GM21423 (cell line): ENCODE data around the gene INPP5K.
"Not testable (repeated sequence)": the region's sequence is repeated elsewhere in the genome, so short reads cannot be mapped to it uniquely, and the experiment has no call there.

Experiments
- ATAC-seq: cut with Tn5 transposase; IDR thresholded peaks from one replicate; pipeline ENCODE4 v1.9.1; 2021; ENCODE audit warnings: mild to moderate bottlenecking, moderate library complexity; ENCODE audit not compliant: unreplicated experiment

The INPP5K gene

GRCh38 chr17:1508709-1509108 lies 7.7 kb downstream of the INPP5K start:
- not testable (repeated sequence) for ATAC-seq

- ATAC-seq: no peak
Observed at GRCh38 chr17:1506649-1507267, 9.7 kb downstream of the INPP5K start.

- ATAC-seq: no peak
Observed at GRCh38 chr17:1505586-1505985, 10.8 kb downstream of the INPP5K start.

- ATAC-seq: no peak
Observed at GRCh38 chr17:1504866-1505265, 11.5 kb downstream of the INPP5K start.

- ATAC-seq: no peak
Observed at GRCh38 chr17:1503699-1504098, 12.7 kb downstream of the INPP5K start.

GRCh38 chr17:1498869-1499268 lies 17.5 kb downstream of the INPP5K start:
- no peak for ATAC-seq

- ATAC-seq: no peak
Observed at GRCh38 chr17:1498233-1498632, 18.2 kb downstream of the INPP5K start.

GRCh38 chr17:1497831-1498230 lies 18.6 kb downstream of the INPP5K start:
- no peak for ATAC-seq

- no peak for ATAC-seq
Observed at GRCh38 chr17:1496869-1497268, 19.5 kb downstream of the INPP5K start.

- no peak for ATAC-seq
Observed at GRCh38 chr17:1495265-1495989, 21.0 kb downstream of the INPP5K start.

GRCh38 chr17:1494736-1495253 lies 21.6 kb downstream of the INPP5K start:
- no peak for ATAC-seq

- ATAC-seq: no peak
Observed at GRCh38 chr17:1494203-1494602, 22.2 kb downstream of the INPP5K start.

GRCh38 chr17:1493291-1493980 lies 23.0 kb downstream of the INPP5K start:
- no peak for ATAC-seq

GRCh38 chr17:1492249-1493206 lies 23.9 kb downstream of the INPP5K start, which contains the start of gene MYO1C:
Gene MYO1C, minus strand, starts transcription at chr17:1492686. Its CDS starts 199 bp downstream, at chr17:1492487.
- ATAC-seq: no peak

- ATAC-seq: peak; percentile 29
Observed at GRCh38 chr17:1491443-1492248, 24.8 kb downstream of the INPP5K start.

- ATAC-seq: peak; percentile 28
Observed at GRCh38 chr17:1490643-1491442, 25.6 kb downstream of the INPP5K start.

- no peak for ATAC-seq
Observed at GRCh38 chr17:1488826-1489270, 27.6 kb downstream of the INPP5K start.

- ATAC-seq: peak; percentile 29
Observed at GRCh38 chr17:1487939-1488825, 28.2 kb downstream of the INPP5K start.
